Suprapubic skin (tissue), 4 donors: ENCODE measurements around the gene SLC35E4. TPM values are rescaled to one million over a fixed set of nuclear protein-coding genes. Genes with fewer than 3 reads are reported as not detected.
"Not testable (repeated sequence)": the region's sequence is repeated elsewhere in the genome, so short reads cannot be mapped to it uniquely, and the experiment has no call there.

Experiments
- DNase-seq, 2 donors: peaks; one replicate each; pipeline ENCODE4 v3.0.0-alpha.2; 2019; ENCODE audit warnings: low spot score in 2 of 2
- H3K27ac ChIP-seq: fragments of 200-600 bp; sonication (generic); one replicate; pipeline ENCODE4 v1.5.1; 2019
- H3K27me3 ChIP-seq: fragments of 200-600 bp; sonication (generic); one replicate; pipeline ENCODE4 v1.5.1; 2019
- H3K36me3 ChIP-seq: fragments of 200-600 bp; sonication (generic); one replicate; pipeline ENCODE4 v1.5.1; 2019
- H3K4me1 ChIP-seq: fragments of 200-600 bp; sonication (generic); one replicate; pipeline ENCODE4 v1.5.1; 2019
- H3K4me3 ChIP-seq: fragments of 200-600 bp; sonication (generic); one replicate; pipeline ENCODE4 v1.5.1; 2019; ENCODE audit warnings: mild to moderate bottlenecking
- H3K9me3 ChIP-seq: fragments of 200-600 bp; sonication (generic); one replicate; pipeline ENCODE4 v1.5.1; 2019
- CTCF ChIP-seq, 2 donors: fragments of 200-600 bp in 1 of 2; fragments of 450-650 bp in 1 of 2; sonication (generic) in 1 of 2; IDR thresholded peaks; one replicate each; pipeline ENCODE4 v1.5.1; 2016 to 2019; ENCODE audit warnings: antibody characterized with exemption in 2 of 2, mild to moderate bottlenecking in 1 of 2, moderate library complexity in 1 of 2
- EP300 ChIP-seq: sonication (generic); formaldehyde crosslinking; IDR thresholded peaks from one replicate; pipeline ENCODE4 v1.6.1; 2017; ENCODE audit warnings: antibody characterized with exemption
- POLR2A ChIP-seq, 2 donors: fragments of 450-650 bp; IDR thresholded peaks; one replicate each; pipeline ENCODE4 v1.6.1; 2017; ENCODE audit warnings: antibody characterized with exemption in 2 of 2, mild to moderate bottlenecking in 2 of 2, moderate library complexity in 2 of 2
- POLR2AphosphoS5 ChIP-seq, 3 donors: sonication (generic); formaldehyde crosslinking; IDR thresholded peaks; one replicate each; pipeline ENCODE4 v1.6.1; 2017; ENCODE audit warnings: antibody characterized with exemption in 3 of 3
- WGBS: methylation state at CpG from one replicate; pipeline ENCODE4 v1.1.5; 2018; 5-methylcytosine and 5-hydroxymethylcytosine counted together
- total RNA-seq, 4 donors: library from RNA; depleted of rRNA; stranded (reverse); fragments of >200 nt; gene quantifications; one replicate each; pipeline ENCODE4 v1.1.0, GENCODE V29; 2016

Gene SLC35E4
- total RNA-seq, 4 donors from 2014 or later: 17.0 to 20.3 (median 18.8) TPM

DNA sequence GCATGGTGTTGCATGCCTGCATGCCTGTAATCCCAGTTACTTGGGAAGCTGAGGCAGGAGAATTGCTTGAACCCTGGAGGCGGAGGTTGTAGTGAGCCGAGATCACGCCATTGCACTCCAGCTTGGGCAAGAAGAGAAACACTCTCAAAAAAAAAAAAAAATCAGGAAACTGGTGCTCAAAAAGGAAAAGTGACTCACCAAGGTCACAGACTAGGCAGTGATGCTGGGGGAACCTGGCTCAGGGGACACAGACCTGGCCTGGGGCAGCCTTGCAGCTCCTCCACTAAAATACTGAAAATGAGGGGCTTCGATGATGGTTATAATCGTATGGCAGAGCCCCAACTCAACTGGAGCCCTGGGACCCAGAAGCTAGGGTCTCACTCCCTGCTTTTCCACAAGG is 8.1 kb upstream of the SLC35E4 start:
- H3K4me3 ChIP-seq: no peak overlapping the region
- no peaks in the 10 kb centered on the region for H3K4me1 ChIP-seq
- 76% methylated on average over 5 of the region's 5 CpGs for WGBS
- H3K9me3 ChIP-seq: no peaks in the 10 kb centered on the region
- H3K27ac ChIP-seq: no peak overlapping the region
- H3K27me3 ChIP-seq: no peaks in the 10 kb centered on the region
- no peak for TF ChIP-seq CTCF (IDR thresholded peaks at IDR 0.05)
- no peak for TF ChIP-seq EP300
- TF ChIP-seq POLR2AphosphoS5 (IDR thresholded peaks at IDR 0.05): no peak
- no peak for TF ChIP-seq POLR2A (IDR thresholded peaks at IDR 0.05)
- DNase-seq: no peak
- no peaks in the 10 kb centered on the region for H3K36me3 ChIP-seq

- Histone ChIP-seq H3K27ac (no peak overlapping the region), H3K9me3 (no peaks in the 10 kb centered on the region), H3K4me1 (no peaks in the 10 kb centered on the region), H3K4me3 (no peak overlapping the region), H3K36me3 (no peaks in the 10 kb centered on the region), H3K27me3 (no peaks in the 10 kb centered on the region)
- TF ChIP-seq POLR2AphosphoS5 (IDR thresholded peaks at IDR 0.05): no peak
- no peak for TF ChIP-seq EP300
- no peak for TF ChIP-seq POLR2A (IDR thresholded peaks at IDR 0.05)
- TF ChIP-seq CTCF (IDR thresholded peaks at IDR 0.05): no peak
- DNase-seq: no peak
- 86% methylated on average over 4 of the region's 4 CpGs for WGBS
Measured at GRCh38 chr22:30628491-30628890, 7.1 kb upstream of the SLC35E4 start.

DNA sequence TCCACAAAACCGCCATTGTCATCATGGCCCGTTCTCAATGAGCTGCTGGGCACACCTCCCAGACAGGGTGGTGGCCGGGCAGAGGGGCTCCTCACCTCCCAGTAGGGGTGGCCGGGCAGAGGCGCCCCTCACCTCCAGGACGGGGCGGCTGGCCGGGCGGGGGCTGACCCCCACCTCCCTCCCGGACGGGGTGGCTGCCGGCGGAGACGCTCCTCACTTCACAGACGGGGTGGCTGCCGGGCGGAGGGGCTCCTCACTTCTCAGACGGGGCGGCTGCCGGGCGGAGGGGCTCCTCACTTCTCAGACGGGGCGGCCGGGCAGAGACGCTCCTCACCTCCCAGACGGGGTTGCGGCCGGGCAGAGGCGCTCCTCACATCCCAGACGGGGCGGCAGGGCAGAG is 4.1 kb upstream of the SLC35E4 start:
- WGBS: 90% methylated on average over 16 of the region's 31 CpGs
- H3K9me3 ChIP-seq, H3K27me3 ChIP-seq, H3K27ac ChIP-seq, H3K36me3 ChIP-seq, DNase-seq, H3K4me3 ChIP-seq: not testable (repeated sequence)
- peaks cover 19% of the 10 kb centered on the region for H3K4me1 ChIP-seq

DNA sequence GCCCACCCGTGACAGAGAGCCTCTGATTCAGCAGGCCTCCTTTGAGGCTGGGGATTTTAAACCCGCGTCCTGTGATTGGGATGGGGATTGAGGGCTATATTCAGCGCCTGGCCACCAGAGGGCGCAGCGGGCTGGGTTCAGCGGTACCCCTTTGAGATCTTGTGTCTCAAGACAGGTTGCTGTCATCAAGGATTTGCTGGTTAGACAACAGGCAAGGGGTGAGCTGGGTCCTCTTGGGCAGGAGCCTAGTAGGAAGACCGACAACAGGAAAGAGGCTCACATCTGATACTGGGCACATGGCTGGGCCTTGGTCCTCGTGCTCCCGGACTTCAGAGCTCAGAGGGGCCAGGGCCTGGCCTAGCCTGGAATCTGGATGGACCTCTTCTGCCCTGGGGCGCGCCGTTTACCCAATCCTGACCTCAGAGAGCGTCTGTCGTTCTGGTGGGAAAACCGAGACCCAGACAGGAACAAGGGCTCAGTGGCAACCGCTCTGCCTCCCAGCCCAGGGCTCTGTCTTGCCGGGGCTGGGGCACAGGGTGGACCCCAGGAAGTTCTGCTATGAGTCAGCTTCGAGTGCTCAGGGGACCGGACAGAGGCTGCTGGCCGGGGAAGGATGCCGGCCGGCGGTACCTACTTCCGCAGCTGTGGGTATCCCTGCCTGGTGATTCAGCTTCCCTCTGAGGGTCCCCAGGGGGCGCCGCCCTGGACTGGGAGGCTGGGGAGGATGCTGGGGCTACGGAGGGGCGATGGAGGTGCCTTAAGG is 929 bp upstream of the SLC35E4 start:
- H3K4me1 ChIP-seq: peaks cover 34% of the 10 kb centered on the region
- no peaks in the 10 kb centered on the region for H3K36me3 ChIP-seq
- no peak for TF ChIP-seq POLR2A (IDR thresholded peaks at IDR 0.05)
- peak; percentile 92 to 97 for TF ChIP-seq CTCF (IDR thresholded peaks at IDR 0.05)
- H3K27ac ChIP-seq: peak overlapping the region; percentile 88
- DNase-seq: peak; percentile 93 to 94
- WGBS: 5% methylated on average over 18 of the region's 29 CpGs
- H3K27me3 ChIP-seq: no peaks in the 10 kb centered on the region
- no peaks in the 10 kb centered on the region for H3K9me3 ChIP-seq
- peak overlapping the region; percentile 82 for H3K4me3 ChIP-seq

DNA sequence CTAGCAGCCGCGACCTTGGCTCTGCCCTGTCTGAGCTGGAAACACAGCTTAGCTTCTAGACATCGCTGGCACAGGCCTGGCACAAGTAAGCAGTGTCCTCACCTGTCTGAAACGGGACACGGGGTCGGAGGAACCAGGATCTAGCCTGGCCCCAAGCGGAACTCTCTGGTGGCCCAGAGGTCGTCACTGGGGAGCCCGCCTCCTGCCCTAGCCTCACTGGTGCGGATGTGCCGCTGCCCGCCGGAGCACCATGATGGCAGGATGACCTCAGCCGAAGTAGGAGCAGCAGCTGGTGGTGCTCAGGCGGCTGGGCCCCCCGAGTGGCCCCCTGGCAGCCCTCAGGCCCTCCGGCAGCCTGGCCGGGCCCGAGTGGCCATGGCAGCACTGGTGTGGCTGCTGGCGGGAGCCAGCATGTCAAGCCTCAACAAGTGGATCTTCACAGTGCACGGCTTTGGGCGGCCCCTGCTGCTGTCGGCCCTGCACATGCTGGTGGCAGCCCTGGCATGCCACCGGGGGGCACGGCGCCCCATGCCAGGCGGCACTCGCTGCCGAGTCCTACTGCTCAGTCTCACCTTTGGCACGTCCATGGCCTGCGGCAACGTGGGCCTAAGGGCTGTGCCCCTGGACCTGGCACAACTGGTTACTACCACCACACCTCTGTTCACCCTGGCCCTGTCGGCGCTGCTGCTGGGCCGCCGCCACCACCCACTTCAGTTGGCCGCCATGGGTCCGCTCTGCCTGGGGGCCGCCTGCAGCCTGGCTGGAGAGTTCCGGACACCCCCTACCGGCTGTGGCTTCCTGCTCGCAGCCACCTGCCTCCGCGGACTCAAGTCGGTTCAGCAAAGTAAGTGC is 871 bp downstream of the SLC35E4 start:
- WGBS: 7% methylated on average over 6 of the region's 45 CpGs
- no peaks in the 10 kb centered on the region for H3K27me3 ChIP-seq
- H3K27ac ChIP-seq: peak overlapping the region; percentile 88
- TF ChIP-seq POLR2A (IDR thresholded peaks at IDR 0.05): no peak
- no peak for TF ChIP-seq EP300
- no peak for TF ChIP-seq CTCF (IDR thresholded peaks at IDR 0.05)
- no peak for TF ChIP-seq POLR2AphosphoS5 (IDR thresholded peaks at IDR 0.05)
- no peaks in the 10 kb centered on the region for H3K9me3 ChIP-seq
- H3K4me3 ChIP-seq: peak overlapping the region; percentile 82
- peaks cover 38% of the 10 kb centered on the region for H3K4me1 ChIP-seq
- H3K36me3 ChIP-seq: no peaks in the 10 kb centered on the region
- DNase-seq: no peak
